Fibroblast of lung (primary cell): ENCODE measurements around the gene SH3BGRL3. TPM values are rescaled to one million over a fixed set of nuclear protein-coding genes. Genes with fewer than 3 reads are reported as not detected.

Source experiments
- DNase-seq, 2 donors: peaks; one replicate each; pipeline versions ENCODE4 v3.0.0 to v3.0.0-alpha.2; 2010; ENCODE audit warnings: low read depth in 2 of 2
- H2AFZ ChIP-seq: 2 replicates; pipeline ENCODE4 v1.5.1; 2012; ENCODE audit warnings: low read length, control low read depth, inconsistent platforms
- H3K27ac ChIP-seq: 2 replicates; pipeline ENCODE4 v1.5.1; 2011; ENCODE audit warnings: low read length, control low read depth; ENCODE audit not compliant: insufficient read depth
- H3K27me3 ChIP-seq: 2 replicates; pipeline ENCODE4 v1.5.1; 2011; ENCODE audit warnings: mild to moderate bottlenecking, low read length; ENCODE audit not compliant: control insufficient read depth, insufficient read depth
- H3K36me3 ChIP-seq: 2 replicates; pipeline ENCODE4 v1.5.1; 2011; ENCODE audit warnings: low read length; ENCODE audit not compliant: control insufficient read depth, insufficient read depth
- H3K4me1 ChIP-seq: 2 replicates; pipeline ENCODE4 v1.5.1; 2011; ENCODE audit warnings: low read length; ENCODE audit not compliant: control insufficient read depth, insufficient read depth; ENCODE audit errors: extremely low read depth
- H3K4me2 ChIP-seq: 2 replicates; pipeline ENCODE4 v1.5.1; 2011; ENCODE audit warnings: low read length, control low read depth; ENCODE audit not compliant: insufficient read depth; ENCODE audit errors: extremely low read depth
- H3K4me3 ChIP-seq, 4 experiments: fragments of 200-600 bp in 1 of 4; sonication (generic) in 1 of 4; replicated peaks in 1 of 4; 2 replicates each; pipeline ENCODE4 v1.5.1; 2011 to 2016; ENCODE audit warnings: low read length in 4 of 4, low read depth in 3 of 4, mild to moderate bottlenecking in 3 of 4, control low read depth in 2 of 4, inconsistent platforms in 1 of 4, mixed read lengths in 1 of 4; ENCODE audit not compliant: insufficient read depth in 1 of 4; ENCODE audit errors: control extremely low read depth in 1 of 4
- H3K79me2 ChIP-seq: 2 replicates; pipeline ENCODE4 v1.5.1; 2012; ENCODE audit warnings: mild to moderate bottlenecking, low read length, inconsistent platforms; ENCODE audit not compliant: control insufficient read depth, insufficient read depth
- H3K9ac ChIP-seq: 2 replicates; pipeline ENCODE4 v1.5.1; 2011; ENCODE audit warnings: mild to moderate bottlenecking, low read length, control low read depth; ENCODE audit not compliant: insufficient read depth
- H3K9me3 ChIP-seq: 2 replicates; pipeline ENCODE4 v1.5.1; 2012; ENCODE audit warnings: low read depth, low read length; ENCODE audit not compliant: control insufficient read depth, insufficient read depth
- H4K20me1 ChIP-seq: 2 replicates; pipeline ENCODE4 v1.5.1; 2011; ENCODE audit warnings: low read length; ENCODE audit not compliant: control insufficient read depth, insufficient read depth; ENCODE audit errors: extremely low read depth
- CTCF ChIP-seq, 2 donors: IDR thresholded peaks in 1 of 2; conservative IDR thresholded peaks in 1 of 2; 1 replicate in 1 of 2; 2 replicates in 1 of 2; pipeline ENCODE4 v1.5.1; 2011 to 2012; ENCODE audit warnings: low read length in 2 of 2, control low read depth in 1 of 2, inconsistent platforms in 1 of 2, low read depth in 1 of 2, mild to moderate bottlenecking in 1 of 2
- EZH2 ChIP-seq: IDR thresholded peaks from 2 replicates; pipeline ENCODE4 v1.5.1; 2012; ENCODE audit warnings: low read length, control low read depth, mild to moderate bottlenecking; ENCODE audit errors: missing control alignments
- polyA plus RNA-seq, 2 donors: library from polyadenylated mRNA; depleted of rRNA in 1 of 2; stranded (reverse) in 1 of 2; unstranded in 1 of 2; fragments of >200 nt; gene quantifications; 2 replicates each; pipeline ENCODE4 v1.2.1, GENCODE V29; 2011 to 2012; ENCODE audit warnings: missing spikeins in 1 of 2
- total RNA-seq: library from RNA; depleted of rRNA; stranded (reverse); fragments of >200 nt; gene quantifications from 2 replicates; pipeline ENCODE4 v1.2.1, GENCODE V29; 2014

Gene SH3BGRL3
- total and polyA plus RNA-seq, 2 donors (not counting 1 experiment from before 2014, with no cell fraction given) = 39.6 to 200 TPM

- TF ChIP-seq EZH2 = no peak
- TF ChIP-seq CTCF (conservative IDR thresholded peaks at IDR 0.05 in 1 of 2, IDR thresholded peaks at IDR 0.05 in 1 of 2; ENCODE audit: low read depth in 1 of 2, low read length in 2 of 2) = no peak
- H3K4me1 ChIP-seq = no peaks in the 10 kb centered on the region
- peak overlapping the region; percentile 99 for H2AFZ ChIP-seq
- H3K9ac ChIP-seq = peak overlapping the region; percentile 75
- peak overlapping the region; percentile 85 for H3K27ac ChIP-seq
- no peaks in the 10 kb centered on the region for H3K27me3 ChIP-seq
- H3K9me3 ChIP-seq = no peaks in the 10 kb centered on the region
- peak overlapping the region; percentile 94 for H3K4me2 ChIP-seq
- H3K4me3 ChIP-seq = peak overlapping the region; percentile 73 to 99 (median 96)
- no peaks in the 10 kb centered on the region for H3K36me3 ChIP-seq
- peaks cover 33% of the 10 kb centered on the region for H3K79me2 ChIP-seq
- no peaks in the 10 kb centered on the region for H4K20me1 ChIP-seq
- peak; percentile 21 to 41 for DNase-seq
Observed at GRCh38 chr1:26234644-26235370, 45.1 kb upstream of the SH3BGRL3 start.

- no peak overlapping the region for H3K4me2 ChIP-seq
- H3K79me2 ChIP-seq = peaks cover 35% of the 10 kb centered on the region
- H3K27ac ChIP-seq = no peak overlapping the region
- no peak overlapping the region for H3K4me3 ChIP-seq
- no peak overlapping the region for H2AFZ ChIP-seq
- H3K9me3 ChIP-seq = no peaks in the 10 kb centered on the region
- no peak overlapping the region for H3K9ac ChIP-seq
- DNase-seq = peak; percentile 37 to 66
- H4K20me1 ChIP-seq = no peaks in the 10 kb centered on the region
- H3K4me1 ChIP-seq = no peaks in the 10 kb centered on the region
- TF ChIP-seq CTCF (conservative IDR thresholded peaks at IDR 0.05 in 1 of 2, IDR thresholded peaks at IDR 0.05 in 1 of 2; ENCODE audit: low read depth in 1 of 2, low read length in 2 of 2) (no peak), EZH2 (no peak)
- no peaks in the 10 kb centered on the region for H3K27me3 ChIP-seq
- H3K36me3 ChIP-seq = no peaks in the 10 kb centered on the region
Observed at GRCh38 chr1:26237230-26237966, 42.5 kb upstream of the SH3BGRL3 start.

GRCh38 chr1:26239936-26240335, 40.0 kb upstream of the SH3BGRL3 start:
- Histone ChIP-seq H3K27ac (no peak overlapping the region), H3K79me2 (peaks cover 31% of the 10 kb centered on the region), H3K9ac (no peak overlapping the region), H2AFZ (no peak overlapping the region), H4K20me1 (no peaks in the 10 kb centered on the region), H3K36me3 (no peaks in the 10 kb centered on the region), H3K4me3 (no peak overlapping the region), H3K4me1 (no peaks in the 10 kb centered on the region), H3K4me2 (no peak overlapping the region), H3K9me3 (no peaks in the 10 kb centered on the region), H3K27me3 (no peaks in the 10 kb centered on the region)
- DNase-seq = peak in 1 of 2 donors; percentile 83
- TF ChIP-seq EZH2 = no peak
- no peak for TF ChIP-seq CTCF (conservative IDR thresholded peaks at IDR 0.05 in 1 of 2, IDR thresholded peaks at IDR 0.05 in 1 of 2; ENCODE audit: low read depth in 1 of 2, low read length in 2 of 2)
